Immature natural killer cell (primary cell): ENCODE results near the gene MYZAP. TPM values are rescaled to one million over a fixed set of nuclear protein-coding genes. Genes with fewer than 3 reads are reported as not detected.

ENCODE experiments used
- DNase-seq, 3 donors: peaks; one replicate each; pipeline ENCODE4 v3.0.0; 2022; ENCODE audit warnings: mixed read lengths in 1 of 3
- H3K27ac Mint-ChIP-seq, 6 donors: one replicate each; pipeline ENCODE4 v1.8.0; 2020; ENCODE audit warnings: mixed read lengths in 6 of 6, mild to moderate bottlenecking in 5 of 6, inconsistent platforms in 4 of 6, moderate library complexity in 3 of 6
- H3K27me3 Mint-ChIP-seq, 3 donors: one replicate each; pipeline ENCODE4 v1.8.0; 2020 to 2021; ENCODE audit warnings: low read depth in 3 of 3, mild to moderate bottlenecking in 3 of 3, mixed read lengths in 3 of 3, moderate library complexity in 3 of 3, inconsistent platforms in 1 of 3
- H3K36me3 Mint-ChIP-seq, 3 donors: one replicate each; pipeline ENCODE4 v1.8.0; 2020; ENCODE audit warnings: mixed read lengths in 3 of 3, inconsistent platforms in 2 of 3, mild to moderate bottlenecking in 2 of 3
- H3K4me1 Mint-ChIP-seq, 2 donors: one replicate each; pipeline ENCODE4 v1.8.0; 2020; ENCODE audit warnings: inconsistent platforms in 2 of 2, mild to moderate bottlenecking in 2 of 2, mixed read lengths in 2 of 2, moderate library complexity in 1 of 2
- H3K4me3 Mint-ChIP-seq, 5 donors: one replicate each; pipeline ENCODE4 v1.8.0; 2020; ENCODE audit warnings: mild to moderate bottlenecking in 5 of 5, mixed read lengths in 5 of 5, inconsistent platforms in 3 of 5, moderate library complexity in 3 of 5
- H3K9me3 Mint-ChIP-seq, 6 donors: one replicate each; pipeline ENCODE4 v1.8.0; 2020; ENCODE audit warnings: mild to moderate bottlenecking in 6 of 6, mixed read lengths in 6 of 6, inconsistent platforms in 4 of 6, moderate library complexity in 3 of 6
- polyA plus RNA-seq, 3 donors: library from polyadenylated mRNA; unstranded; fragments of 300-500 nt; fragmentation: Illumina TruSeq; gene quantifications; one replicate each; pipeline ENCODE4 v1.2.3, GENCODE V29; 2021

The MYZAP gene
- polyA plus RNA-seq, 3 donors from 2014 or later, result 0.52 TPM; not detected in 2

GRCh38 chr15:57626713-57627440, 35.2 kb downstream of the MYZAP start:
- DNase-seq, result no peak
- H3K9me3 Mint-ChIP-seq, result peaks cover 0 to 2% (median 0%) of the 10 kb centered on the region in 6 donors
- no peak overlapping the region for H3K4me3 Mint-ChIP-seq
- H3K36me3 Mint-ChIP-seq, result no peaks in the 10 kb centered on the region
- no peak overlapping the region for H3K27ac Mint-ChIP-seq
- H3K27me3 Mint-ChIP-seq, result peaks cover 0 to 7% (median 2%) of the 10 kb centered on the region in 3 donors
- H3K4me1 Mint-ChIP-seq, result no peaks in the 10 kb centered on the region

DNA sequence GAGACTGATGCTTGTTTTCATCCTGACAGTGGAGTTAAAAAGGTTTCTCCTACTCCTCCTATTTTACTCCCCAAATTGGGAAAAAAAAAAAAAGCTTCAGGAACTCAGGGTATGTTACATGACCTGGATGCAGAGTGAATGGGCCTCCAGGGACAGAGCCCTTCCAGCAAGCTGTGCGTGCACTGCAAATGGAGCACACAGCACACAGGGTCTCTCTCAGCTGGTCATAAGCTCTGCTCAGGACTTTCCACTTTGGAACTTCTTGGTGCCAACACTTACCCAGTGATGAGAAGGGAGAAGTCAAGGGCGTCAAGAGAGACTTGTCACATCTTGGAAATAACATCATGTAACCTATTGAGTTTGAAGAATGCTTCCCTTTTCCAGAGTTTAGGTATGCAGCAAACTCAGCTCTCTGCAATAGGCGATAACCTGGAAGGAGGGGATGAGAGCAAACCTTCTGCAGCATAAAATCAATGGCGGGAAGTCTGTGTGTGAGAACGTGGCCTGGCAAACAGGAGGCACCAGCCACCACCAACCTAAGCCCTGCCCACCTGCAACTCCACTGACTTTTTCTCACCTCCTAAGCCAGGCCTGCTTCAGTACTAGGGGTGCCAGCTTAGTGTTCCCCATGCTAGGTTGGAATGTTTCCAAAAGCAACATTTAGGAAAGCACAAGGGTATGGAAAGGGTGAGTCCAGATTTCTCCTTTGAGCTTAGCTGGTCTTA, 39.8 kb downstream of the MYZAP start:
- Mint-ChIP-seq H3K4me1 (no peaks in the 10 kb centered on the region), H3K9me3 (no peaks in the 10 kb centered on the region), H3K36me3 (no peaks in the 10 kb centered on the region), H3K27ac (no peak overlapping the region), H3K4me3 (no peak overlapping the region), H3K27me3 (peaks cover 0 to 2% (median 1%) of the 10 kb centered on the region in 3 donors)
- DNase-seq, result no peak

GRCh38 chr15:57634290-57634689, 42.6 kb downstream of the MYZAP start:
- H3K4me1 Mint-ChIP-seq, result no peaks in the 10 kb centered on the region
- no peak overlapping the region for H3K27ac Mint-ChIP-seq
- no peak overlapping the region for H3K4me3 Mint-ChIP-seq
- no peak for DNase-seq
- H3K27me3 Mint-ChIP-seq, result peaks cover 0 to 2% (median 1%) of the 10 kb centered on the region in 3 donors
- no peaks in the 10 kb centered on the region for H3K9me3 Mint-ChIP-seq
- no peaks in the 10 kb centered on the region for H3K36me3 Mint-ChIP-seq

GRCh38 chr15:57635300-57635909, 43.7 kb downstream of the MYZAP start:
- peaks cover 2 to 3% (median 2%) of the 10 kb centered on the region in 3 donors for H3K27me3 Mint-ChIP-seq
- no peak for DNase-seq
- no peak overlapping the region for H3K4me3 Mint-ChIP-seq
- no peak overlapping the region for H3K27ac Mint-ChIP-seq
- H3K4me1 Mint-ChIP-seq, result no peaks in the 10 kb centered on the region
- H3K9me3 Mint-ChIP-seq, result no peaks in the 10 kb centered on the region
- H3K36me3 Mint-ChIP-seq, result no peaks in the 10 kb centered on the region

- Mint-ChIP-seq H3K27me3 (peaks cover 2% of the 10 kb centered on the region in 3 donors), H3K9me3 (no peaks in the 10 kb centered on the region), H3K4me3 (no peak overlapping the region), H3K4me1 (no peaks in the 10 kb centered on the region), H3K27ac (no peak overlapping the region), H3K36me3 (no peaks in the 10 kb centered on the region)
- no peak for DNase-seq
Observed at GRCh38 chr15:57637846-57638245, 46.1 kb downstream of the MYZAP start.

DNA sequence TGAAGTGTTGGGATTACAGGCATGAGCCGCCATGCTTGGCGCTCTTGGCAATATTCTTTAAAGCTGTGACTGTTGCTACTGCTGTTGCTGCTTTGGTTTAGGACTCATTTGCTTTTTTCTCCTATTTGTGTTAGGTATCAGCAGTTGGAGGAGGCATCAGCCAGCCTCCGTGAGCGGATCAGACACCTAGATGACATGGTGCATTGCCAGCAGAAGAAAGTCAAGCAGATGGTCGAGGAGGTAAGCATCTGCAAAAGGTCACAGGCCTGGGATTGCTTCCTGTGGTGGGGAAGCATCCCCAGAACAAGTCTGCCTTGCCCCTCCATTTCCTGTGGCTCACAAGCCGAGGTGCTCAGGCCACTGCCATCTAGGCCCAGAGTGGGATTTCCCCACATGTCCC, 47.6 kb downstream of the MYZAP start:
- no peak overlapping the region for H3K27ac Mint-ChIP-seq
- H3K4me3 Mint-ChIP-seq, result no peak overlapping the region
- no peak for DNase-seq
- H3K27me3 Mint-ChIP-seq, result peaks cover 0 to 5% (median 2%) of the 10 kb centered on the region in 3 donors
- H3K9me3 Mint-ChIP-seq, result no peaks in the 10 kb centered on the region
- no peaks in the 10 kb centered on the region for H3K36me3 Mint-ChIP-seq
- H3K4me1 Mint-ChIP-seq, result no peaks in the 10 kb centered on the region

- no peak for DNase-seq
- H3K27ac Mint-ChIP-seq, result no peak overlapping the region
- H3K27me3 Mint-ChIP-seq, result peaks cover 0 to 5% (median 2%) of the 10 kb centered on the region in 3 donors
Observed at GRCh38 chr15:57640930-57641682, 49.4 kb downstream of the MYZAP start.

DNA sequence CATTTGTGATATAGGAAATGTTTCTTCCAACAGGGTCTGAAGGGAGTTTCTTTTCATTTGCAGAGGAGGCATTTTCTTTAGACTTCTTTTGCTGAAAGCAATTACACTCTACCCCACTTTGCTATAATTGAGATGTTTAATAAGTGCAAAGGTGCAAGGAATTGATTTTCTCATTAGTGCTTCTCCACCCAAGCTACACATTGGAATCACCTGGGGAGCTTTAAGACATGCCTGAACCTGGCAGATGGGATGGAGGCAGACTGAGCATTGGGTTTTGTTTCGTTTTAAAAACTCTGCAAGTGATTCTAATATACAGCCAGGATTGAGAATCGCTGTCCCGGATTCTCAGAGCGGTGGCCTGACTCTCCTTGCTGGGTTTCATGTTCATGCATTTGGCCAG, 52.1 kb downstream of the MYZAP start:
- no peaks in the 10 kb centered on the region for H3K4me1 Mint-ChIP-seq
- H3K36me3 Mint-ChIP-seq, result no peaks in the 10 kb centered on the region
- H3K27me3 Mint-ChIP-seq, result peaks cover 0 to 5% (median 4%) of the 10 kb centered on the region in 3 donors
- no peak for DNase-seq
- H3K9me3 Mint-ChIP-seq, result no peaks in the 10 kb centered on the region
- no peak overlapping the region for H3K4me3 Mint-ChIP-seq
- H3K27ac Mint-ChIP-seq, result no peak overlapping the region

More at GRCh38 chr15:57640930-57641682, 49.4 kb downstream of the MYZAP start:
- Mint-ChIP-seq H3K9me3 (no peaks in the 10 kb centered on the region), H3K4me1 (no peaks in the 10 kb centered on the region), H3K36me3 (no peaks in the 10 kb centered on the region), H3K4me3 (no peak overlapping the region)

DNA sequence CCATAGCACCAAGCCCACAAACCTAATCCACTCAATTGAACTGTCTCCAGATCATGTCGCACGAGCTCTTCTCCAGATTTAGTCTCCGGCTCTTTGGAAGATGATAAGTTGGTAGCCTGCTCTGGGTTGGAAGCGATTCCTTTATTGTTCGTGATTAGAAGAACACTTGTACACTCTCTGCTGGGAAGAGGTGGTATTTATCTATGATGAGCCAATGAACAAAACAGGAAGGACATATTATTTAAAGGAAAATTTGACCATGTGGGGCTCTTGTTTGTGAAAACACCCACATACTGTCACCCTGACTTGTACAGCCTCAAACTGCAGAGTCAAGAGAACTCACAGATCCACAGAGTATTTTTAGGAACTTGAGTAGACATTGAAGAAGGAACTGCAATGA, 54.4 kb downstream of the MYZAP start:
- peaks cover 2 to 5% (median 3%) of the 10 kb centered on the region in 3 donors for H3K27me3 Mint-ChIP-seq
- DNase-seq, result no peak
- no peaks in the 10 kb centered on the region for H3K4me1 Mint-ChIP-seq
- no peak overlapping the region for H3K4me3 Mint-ChIP-seq
- H3K27ac Mint-ChIP-seq, result no peak overlapping the region
- H3K9me3 Mint-ChIP-seq, result no peaks in the 10 kb centered on the region
- no peaks in the 10 kb centered on the region for H3K36me3 Mint-ChIP-seq

DNA sequence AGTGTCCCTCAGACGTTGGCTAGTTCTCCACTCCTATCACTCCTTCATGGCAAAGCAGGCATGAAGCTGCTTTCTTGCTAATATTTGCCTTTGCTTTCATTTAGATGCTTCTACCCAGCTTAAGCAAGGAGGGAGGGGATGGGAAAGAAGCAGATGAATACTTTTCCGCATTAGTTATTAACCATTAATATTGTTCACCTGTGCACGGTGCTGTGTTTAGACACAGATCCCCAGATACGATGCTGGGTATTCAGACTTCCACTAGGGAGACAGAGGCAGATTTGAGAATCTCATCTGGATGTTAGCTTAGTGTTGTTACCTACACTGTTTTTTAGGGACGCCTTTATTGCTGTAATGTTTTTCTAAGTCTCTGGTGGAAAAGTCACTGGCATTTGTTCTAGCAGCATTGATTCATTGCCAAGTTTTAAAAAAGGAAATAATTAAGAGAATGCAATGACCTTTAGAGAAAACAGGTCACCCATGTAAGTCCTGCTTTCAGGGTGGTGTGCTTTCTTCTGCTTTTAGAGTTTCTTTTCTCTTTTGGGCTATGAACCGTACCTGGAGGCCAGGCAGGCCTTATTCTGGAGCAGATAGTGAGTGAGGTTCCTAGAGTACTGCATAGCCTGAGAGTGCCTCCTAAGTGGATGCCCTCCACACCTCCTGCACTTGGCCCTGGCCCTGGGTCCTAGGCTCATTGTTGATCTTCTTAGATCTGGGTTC, 55.5 kb downstream of the MYZAP start:
- no peak overlapping the region for H3K27ac Mint-ChIP-seq
- H3K4me3 Mint-ChIP-seq, result no peak overlapping the region
- peaks cover 3 to 5% (median 4%) of the 10 kb centered on the region in 3 donors for H3K27me3 Mint-ChIP-seq
- no peaks in the 10 kb centered on the region for H3K4me1 Mint-ChIP-seq
- no peak for DNase-seq
- no peaks in the 10 kb centered on the region for H3K9me3 Mint-ChIP-seq
- no peaks in the 10 kb centered on the region for H3K36me3 Mint-ChIP-seq

- Mint-ChIP-seq H3K4me3 (no peak overlapping the region), H3K27me3 (peaks cover 3 to 5% (median 4%) of the 10 kb centered on the region in 3 donors), H3K9me3 (no peaks in the 10 kb centered on the region), H3K4me1 (no peaks in the 10 kb centered on the region), H3K36me3 (no peaks in the 10 kb centered on the region), H3K27ac (no peak overlapping the region)
- no peak for DNase-seq
Observed at GRCh38 chr15:57647791-57648130, 56.1 kb downstream of the MYZAP start.

- Mint-ChIP-seq H3K9me3 (no peaks in the 10 kb centered on the region), H3K4me3 (no peak overlapping the region), H3K36me3 (no peaks in the 10 kb centered on the region), H3K27me3 (peaks cover 3 to 4% (median 4%) of the 10 kb centered on the region in 3 donors), H3K4me1 (no peaks in the 10 kb centered on the region), H3K27ac (no peak overlapping the region)
- DNase-seq, result no peak
Observed at GRCh38 chr15:57649138-57649537, 57.4 kb downstream of the MYZAP start.

- H3K9me3 Mint-ChIP-seq, result no peaks in the 10 kb centered on the region
- peaks cover 4 to 8% (median 4%) of the 10 kb centered on the region in 3 donors for H3K27me3 Mint-ChIP-seq
- no peak overlapping the region for H3K4me3 Mint-ChIP-seq
- no peaks in the 10 kb centered on the region for H3K36me3 Mint-ChIP-seq
- H3K27ac Mint-ChIP-seq, result no peak overlapping the region
- no peak for DNase-seq
- no peaks in the 10 kb centered on the region for H3K4me1 Mint-ChIP-seq
Observed at GRCh38 chr15:57651445-57651844, 59.7 kb downstream of the MYZAP start.
